HUES64 (cell line): ENCODE data around the gene MRTFA.

Source experiments
- H3K27ac ChIP-seq: 2 replicates; pipeline ENCODE4 v1.7.0; 2013; ENCODE audit warnings: low read depth, low read length, inconsistent platforms
- H3K27me3 ChIP-seq: 2 replicates; pipeline ENCODE4 v1.6.1; 2013; ENCODE audit warnings: mild to moderate bottlenecking, low read length; ENCODE audit not compliant: insufficient read depth
- H3K36me3 ChIP-seq: 2 replicates; pipeline ENCODE4 v1.6.1; 2013; ENCODE audit warnings: mild to moderate bottlenecking, low read length; ENCODE audit not compliant: insufficient read depth
- H3K4me1 ChIP-seq: 2 replicates; pipeline ENCODE4 v1.6.1; 2013; ENCODE audit warnings: mild to moderate bottlenecking, low read length, moderate library complexity; ENCODE audit not compliant: insufficient read depth
- H3K4me3 ChIP-seq: 2 replicates; pipeline ENCODE4 v1.5.1; 2013; ENCODE audit warnings: mild to moderate bottlenecking, low read length, moderate library complexity
- H3K9ac ChIP-seq: 2 replicates; pipeline ENCODE4 v1.6.1; 2013; ENCODE audit warnings: mild to moderate bottlenecking, low read depth, low read length
- H3K9me3 ChIP-seq: 2 replicates; pipeline ENCODE4 v1.6.1; 2013; ENCODE audit warnings: low read depth, low read length; ENCODE audit not compliant: insufficient read depth
- WGBS: fragments of 150-250, 120-280 bp; methylation state at CpG from one replicate; pipeline ENCODE4 v1.1.7; 2013; ENCODE audit warnings: missing lambda C conversion rate; 5-methylcytosine and 5-hydroxymethylcytosine counted together

MRTFA gene

GRCh38 chr22:40422558-40423309 lies 213.8 kb downstream of the MRTFA start:
- no peaks in the 10 kb centered on the region for H3K27me3 ChIP-seq
- WGBS = 95% methylated on average over 9 of the region's 9 CpGs
- peaks cover 51% of the 10 kb centered on the region for H3K36me3 ChIP-seq
- H3K9ac ChIP-seq = no peak overlapping the region
- no peak overlapping the region for H3K27ac ChIP-seq
- H3K4me3 ChIP-seq = no peak overlapping the region
- H3K4me1 ChIP-seq = no peaks in the 10 kb centered on the region
- no peaks in the 10 kb centered on the region for H3K9me3 ChIP-seq

GRCh38 chr22:40421941-40422340 lies 214.6 kb downstream of the MRTFA start:
- no peaks in the 10 kb centered on the region for H3K9me3 ChIP-seq
- 94% methylated on average over 1 of the region's 1 CpG for whole genome bisulfite sequencing
- H3K27me3 ChIP-seq = no peaks in the 10 kb centered on the region
- H3K36me3 ChIP-seq = peaks cover 52% of the 10 kb centered on the region
- no peaks in the 10 kb centered on the region for H3K4me1 ChIP-seq
- no peak overlapping the region for H3K9ac ChIP-seq
- no peak overlapping the region for H3K27ac ChIP-seq
- H3K4me3 ChIP-seq = no peak overlapping the region

- Histone ChIP-seq H3K4me3 (no peak overlapping the region), H3K9ac (no peak overlapping the region), H3K27me3 (no peaks in the 10 kb centered on the region), H3K27ac (no peak overlapping the region), H3K9me3 (no peaks in the 10 kb centered on the region), H3K4me1 (no peaks in the 10 kb centered on the region), H3K36me3 (peaks cover 53% of the 10 kb centered on the region)
- WGBS = 93% methylated on average over 4 of the region's 4 CpGs
Measured at GRCh38 chr22:40421082-40421350, 215.5 kb downstream of the MRTFA start.

GRCh38 chr22:40420341-40421081 lies 216.0 kb downstream of the MRTFA start:
- WGBS = 93% methylated on average over 18 of the region's 18 CpGs
- Histone ChIP-seq H3K4me1 (no peaks in the 10 kb centered on the region), H3K4me3 (no peak overlapping the region), H3K36me3 (peaks cover 49% of the 10 kb centered on the region), H3K9me3 (no peaks in the 10 kb centered on the region), H3K27ac (no peak overlapping the region), H3K9ac (no peak overlapping the region), H3K27me3 (no peaks in the 10 kb centered on the region)

- Histone ChIP-seq H3K27me3 (no peaks in the 10 kb centered on the region), H3K36me3 (peaks cover 45% of the 10 kb centered on the region), H3K9ac (no peak overlapping the region), H3K9me3 (no peaks in the 10 kb centered on the region), H3K27ac (no peak overlapping the region), H3K4me3 (no peak overlapping the region), H3K4me1 (no peaks in the 10 kb centered on the region)
- WGBS = 95% methylated on average over 8 of the region's 8 CpGs
Measured at GRCh38 chr22:40419718-40420117, 216.8 kb downstream of the MRTFA start.

- Histone ChIP-seq H3K4me3 (no peak overlapping the region), H3K9ac (peak overlapping the region; percentile 23; the same call in 1 of the 2 replicates), H3K9me3 (no peaks in the 10 kb centered on the region), H3K27ac (no peak overlapping the region), H3K4me1 (no peaks in the 10 kb centered on the region), H3K36me3 (peaks cover 41% of the 10 kb centered on the region), H3K27me3 (no peaks in the 10 kb centered on the region)
- 91% methylated on average over 42 of the region's 42 CpGs for WGBS
Measured at GRCh38 chr22:40418366-40419201, 217.9 kb downstream of the MRTFA start.

DNA sequence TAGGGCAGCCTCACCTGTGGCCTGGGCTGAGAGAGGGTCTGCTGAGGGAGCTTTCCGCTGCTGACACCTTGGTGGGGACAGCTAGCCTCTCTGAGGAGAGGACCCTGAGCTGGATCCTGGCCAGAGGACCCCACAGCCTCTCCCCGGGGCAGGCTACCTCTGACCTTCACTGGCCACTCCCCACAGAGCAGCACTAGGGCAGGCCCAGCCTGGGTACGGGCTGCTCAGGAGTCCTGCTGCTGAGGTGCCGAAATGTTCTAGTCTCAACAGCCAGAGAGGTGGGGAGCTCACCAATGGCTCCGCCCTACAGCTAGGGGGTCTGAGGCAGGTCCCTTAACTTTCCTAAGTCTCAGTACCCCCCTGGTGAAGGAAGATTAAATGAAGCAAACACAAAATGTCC lies 218.6 kb downstream of the MRTFA start:
- Histone ChIP-seq H3K27me3 (no peaks in the 10 kb centered on the region), H3K36me3 (peaks cover 35% of the 10 kb centered on the region), H3K4me1 (no peaks in the 10 kb centered on the region), H3K9me3 (no peaks in the 10 kb centered on the region), H3K4me3 (no peak overlapping the region), H3K9ac (no peak overlapping the region), H3K27ac (no peak overlapping the region)
- WGBS = 94% methylated on average over 5 of the region's 5 CpGs

- WGBS = 92% methylated on average over 8 of the region's 8 CpGs
- H3K9me3 ChIP-seq = no peaks in the 10 kb centered on the region
- H3K9ac ChIP-seq = no peak overlapping the region
- H3K4me3 ChIP-seq = no peak overlapping the region
- peaks cover 39% of the 10 kb centered on the region for H3K36me3 ChIP-seq
- no peaks in the 10 kb centered on the region for H3K27me3 ChIP-seq
- no peak overlapping the region for H3K27ac ChIP-seq
- no peaks in the 10 kb centered on the region for H3K4me1 ChIP-seq
Measured at GRCh38 chr22:40417041-40417440, 219.5 kb downstream of the MRTFA start.

DNA sequence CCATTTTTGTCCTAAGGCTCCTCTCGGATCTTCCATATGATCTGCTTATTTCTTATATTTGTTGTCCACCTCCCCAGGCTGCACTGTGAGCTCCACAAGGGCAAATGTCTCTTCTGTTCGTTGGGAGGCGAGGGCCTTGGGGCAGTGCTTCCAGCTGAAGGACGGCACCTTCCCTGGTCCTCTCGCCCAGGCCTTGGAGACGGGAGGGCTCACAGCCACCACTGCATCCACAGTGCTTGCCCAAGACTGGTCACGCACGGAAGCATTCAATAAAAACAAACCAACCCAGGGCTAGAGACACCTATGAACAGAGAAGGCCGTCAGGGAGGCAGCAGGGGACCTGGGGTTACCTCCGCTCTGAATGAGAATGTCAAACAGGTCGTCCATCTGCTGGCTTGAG lies 219.9 kb downstream of the MRTFA start:
- Histone ChIP-seq H3K9me3 (no peaks in the 10 kb centered on the region), H3K27me3 (no peaks in the 10 kb centered on the region), H3K4me1 (no peaks in the 10 kb centered on the region), H3K4me3 (no peak overlapping the region), H3K9ac (no peak overlapping the region), H3K36me3 (peaks cover 43% of the 10 kb centered on the region), H3K27ac (no peak overlapping the region)
- 93% methylated on average over 11 of the region's 11 CpGs for WGBS

DNA sequence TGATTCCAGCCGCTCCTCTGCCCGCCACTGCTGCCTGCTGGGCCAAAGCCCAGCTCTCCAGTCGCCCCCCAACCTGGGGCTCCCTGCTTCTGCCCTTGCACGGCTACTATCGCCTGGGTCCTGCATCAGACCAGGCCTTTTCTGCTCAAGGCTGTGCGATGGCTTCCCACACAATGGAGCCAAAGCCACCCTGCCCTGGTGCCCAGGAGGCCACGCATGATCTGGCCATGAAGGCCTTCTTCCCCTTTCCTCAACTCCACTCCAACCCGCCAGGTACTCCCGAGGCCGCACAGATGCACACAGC lies 220.3 kb downstream of the MRTFA start:
- H3K9me3 ChIP-seq = no peaks in the 10 kb centered on the region
- peaks cover 47% of the 10 kb centered on the region for H3K36me3 ChIP-seq
- no peak overlapping the region for H3K27ac ChIP-seq
- no peaks in the 10 kb centered on the region for H3K27me3 ChIP-seq
- WGBS = 94% methylated on average over 10 of the region's 10 CpGs
- H3K9ac ChIP-seq = no peak overlapping the region
- no peak overlapping the region for H3K4me3 ChIP-seq
- H3K4me1 ChIP-seq = no peaks in the 10 kb centered on the region

DNA sequence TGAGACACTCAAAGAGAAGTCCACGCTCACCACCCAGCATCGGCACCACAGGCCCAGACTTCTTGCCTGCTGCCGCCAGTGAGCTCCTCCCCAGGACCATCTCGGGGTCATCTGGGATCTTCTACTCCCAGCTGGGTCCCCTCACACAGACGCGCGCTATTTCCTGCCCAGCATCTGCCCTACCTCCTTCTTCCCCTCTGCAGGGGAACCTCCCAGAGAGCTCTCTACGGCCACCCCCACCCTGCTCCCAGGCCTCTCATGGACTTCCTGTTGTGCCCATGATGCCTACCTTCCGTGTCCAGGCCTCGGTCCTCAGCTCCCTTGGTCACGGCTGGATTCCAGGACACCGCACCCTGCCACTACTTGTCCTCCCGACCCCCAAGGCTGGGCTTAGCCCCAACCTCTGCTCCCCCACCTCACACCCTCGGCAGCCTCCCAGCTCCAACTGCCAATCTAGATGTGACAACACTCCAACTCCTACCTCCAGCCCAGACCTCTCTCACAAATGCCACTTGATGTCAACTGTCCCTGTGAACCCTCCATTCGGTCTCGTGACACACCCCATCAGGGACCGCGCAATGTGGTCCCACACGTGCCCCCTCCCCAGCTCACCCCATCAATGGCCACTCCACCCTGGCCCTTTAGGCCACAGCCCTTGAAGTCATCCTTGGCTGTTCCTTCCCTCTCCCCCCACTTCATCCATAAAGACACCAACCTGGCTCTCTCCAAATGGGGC lies 220.8 kb downstream of the MRTFA start:
- no peak overlapping the region for H3K27ac ChIP-seq

More for the DNA sequence above, 220.8 kb downstream of the MRTFA start:
- peaks cover 47% of the 10 kb centered on the region for H3K36me3 ChIP-seq
- H3K9ac ChIP-seq = no peak overlapping the region
- H3K27me3 ChIP-seq = no peaks in the 10 kb centered on the region
- H3K4me3 ChIP-seq = no peak overlapping the region
- no peaks in the 10 kb centered on the region for H3K9me3 ChIP-seq
- no peaks in the 10 kb centered on the region for H3K4me1 ChIP-seq
- WGBS = 94% methylated on average over 19 of the region's 19 CpGs
